Renal cortex interstitium (tissue), 11 donors: ENCODE measurements around the gene VSX2. TPM values are rescaled to one million over a fixed set of nuclear protein-coding genes. Genes with fewer than 3 reads are reported as not detected.

Source experiments
- DNase-seq, 11 donors: peaks; one replicate each; pipeline ENCODE4 v3.0.0-alpha.2; 2013; ENCODE audit warnings: low read depth in 9 of 11, low spot score in 4 of 11; ENCODE audit errors: extremely low read depth in 1 of 11
- polyA plus RNA-seq, 3 donors: library from polyadenylated mRNA; unstranded; fragments of 120-200 nt; gene quantifications; one replicate each; pipeline ENCODE4 v1.2.1, GENCODE V29; 2013; ENCODE audit not compliant: insufficient read length in 3 of 3

VSX2 gene
- polyA plus RNA-seq, 3 donors = 0.06 TPM

GRCh38 chr14:74219277-74220205 lies 19.7 kb upstream of the VSX2 start:
- DNase-seq = no peak

- DNase-seq = no peak
These were observed 18.3 kb upstream of the VSX2 start for GRCh38 chr14:74220991-74221390.

DNA sequence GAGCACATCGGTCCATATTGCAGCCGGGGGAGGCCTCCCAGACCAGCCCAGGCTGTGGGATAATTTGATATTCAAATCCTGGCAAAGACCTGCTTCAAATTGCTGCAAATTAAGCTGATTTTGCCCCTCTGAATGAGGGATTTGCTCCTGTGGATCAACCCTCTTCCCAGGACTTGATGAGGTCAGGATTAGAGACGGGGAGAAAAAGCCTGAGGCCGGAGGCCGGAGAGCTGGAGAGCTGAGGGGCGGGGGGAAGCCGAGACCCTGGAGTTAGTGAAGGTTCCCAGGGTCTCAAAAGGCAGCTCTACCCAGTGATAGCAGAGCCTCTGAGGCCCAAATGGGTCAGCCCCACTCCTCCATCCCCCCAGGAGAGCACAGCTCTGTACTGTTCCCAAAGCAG lies 17.5 kb upstream of the VSX2 start:
- no peak for DNase-seq

GRCh38 chr14:74223016-74223415 lies 16.2 kb upstream of the VSX2 start:
- no peak for DNase-seq

DNA sequence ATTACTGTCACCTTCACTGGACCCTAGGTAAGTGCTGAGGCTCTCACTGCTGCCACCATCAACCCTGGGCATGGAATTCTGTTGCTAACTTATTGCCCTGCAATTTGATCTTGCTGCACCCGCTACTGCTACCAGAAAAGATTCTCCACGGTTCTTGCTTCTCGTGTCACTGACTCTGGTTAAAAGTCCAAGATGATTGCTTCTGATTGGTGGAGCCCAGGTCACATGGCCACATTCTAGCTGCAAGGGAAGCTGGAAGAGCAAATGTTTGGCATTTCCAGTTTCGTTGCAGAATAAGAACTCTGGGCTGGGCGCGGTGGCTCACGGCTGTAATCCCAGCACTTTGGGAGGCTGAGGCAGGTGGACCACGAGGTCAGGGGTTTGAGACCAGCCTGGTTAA lies 7.5 kb upstream of the VSX2 start:
- DNase-seq = no peak

- DNase-seq = no peak
These were observed 4.2 kb upstream of the VSX2 start for GRCh38 chr14:74235017-74235416.

DNA sequence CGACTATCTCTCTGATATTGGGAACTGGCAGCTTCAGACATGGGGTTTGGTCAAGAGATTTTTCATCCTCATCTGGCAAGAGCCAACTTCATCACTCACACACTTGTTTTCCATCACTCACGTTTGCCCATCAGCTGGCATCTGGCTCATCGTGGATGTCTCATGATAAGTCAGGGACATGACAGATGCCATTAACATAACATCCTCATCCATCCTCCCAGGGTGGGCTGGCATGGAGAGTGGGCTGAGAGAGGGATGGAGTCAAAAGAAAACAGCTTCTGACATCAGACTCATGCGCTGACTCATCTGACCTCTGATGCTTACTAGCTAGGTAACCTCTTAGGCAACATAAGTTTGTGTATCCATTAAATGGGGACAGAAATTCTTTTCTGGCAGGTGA lies 1.8 kb upstream of the VSX2 start:
- no peak for DNase-seq

DNA sequence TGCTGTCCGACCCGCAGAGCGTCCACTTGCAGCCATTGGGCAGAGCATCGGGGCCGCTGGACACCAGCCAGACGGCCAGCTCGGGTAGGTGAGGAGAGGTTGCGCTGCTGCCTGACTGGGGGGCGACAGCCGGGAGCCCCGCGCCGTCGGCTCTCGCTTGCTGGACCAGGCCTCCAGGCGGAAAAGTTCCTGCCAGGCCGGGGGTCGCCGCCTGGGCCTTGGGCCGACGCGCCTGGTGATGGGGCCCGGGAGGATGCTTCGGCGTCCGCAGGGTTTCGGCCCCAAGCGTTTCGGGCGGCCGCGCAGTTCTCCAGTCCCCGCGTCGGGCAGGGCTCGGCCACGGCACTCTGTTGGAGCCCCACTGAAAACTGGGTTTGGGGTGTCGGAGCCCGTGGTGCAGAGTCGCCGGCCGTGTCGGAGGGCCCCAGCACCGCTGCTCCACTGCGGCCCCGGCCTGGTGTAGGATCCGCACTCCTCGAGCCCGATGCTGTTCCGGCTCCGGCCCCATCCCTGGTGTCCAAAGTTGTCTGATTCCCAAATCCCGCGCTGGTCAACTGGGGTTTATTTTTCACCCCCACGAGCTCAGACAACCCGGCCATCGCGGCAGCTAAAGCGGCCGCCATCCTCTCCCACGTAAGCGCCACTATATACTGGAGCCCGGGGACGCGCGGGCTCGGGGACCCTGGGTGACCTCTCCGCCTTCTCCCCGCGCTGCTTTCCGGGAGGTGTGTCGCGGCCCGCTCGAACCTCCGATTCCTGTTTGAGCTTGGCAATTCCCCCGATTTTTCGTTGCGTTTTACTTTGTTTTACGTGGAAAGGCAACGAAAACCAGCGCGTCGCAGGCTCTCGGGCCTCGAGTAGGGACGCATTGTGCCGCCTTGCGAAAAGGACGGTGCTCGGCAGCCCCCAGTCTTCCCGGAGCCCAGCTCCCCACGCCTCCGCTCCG lies 872 bp downstream of the VSX2 start:
- no peak for DNase-seq

DNA sequence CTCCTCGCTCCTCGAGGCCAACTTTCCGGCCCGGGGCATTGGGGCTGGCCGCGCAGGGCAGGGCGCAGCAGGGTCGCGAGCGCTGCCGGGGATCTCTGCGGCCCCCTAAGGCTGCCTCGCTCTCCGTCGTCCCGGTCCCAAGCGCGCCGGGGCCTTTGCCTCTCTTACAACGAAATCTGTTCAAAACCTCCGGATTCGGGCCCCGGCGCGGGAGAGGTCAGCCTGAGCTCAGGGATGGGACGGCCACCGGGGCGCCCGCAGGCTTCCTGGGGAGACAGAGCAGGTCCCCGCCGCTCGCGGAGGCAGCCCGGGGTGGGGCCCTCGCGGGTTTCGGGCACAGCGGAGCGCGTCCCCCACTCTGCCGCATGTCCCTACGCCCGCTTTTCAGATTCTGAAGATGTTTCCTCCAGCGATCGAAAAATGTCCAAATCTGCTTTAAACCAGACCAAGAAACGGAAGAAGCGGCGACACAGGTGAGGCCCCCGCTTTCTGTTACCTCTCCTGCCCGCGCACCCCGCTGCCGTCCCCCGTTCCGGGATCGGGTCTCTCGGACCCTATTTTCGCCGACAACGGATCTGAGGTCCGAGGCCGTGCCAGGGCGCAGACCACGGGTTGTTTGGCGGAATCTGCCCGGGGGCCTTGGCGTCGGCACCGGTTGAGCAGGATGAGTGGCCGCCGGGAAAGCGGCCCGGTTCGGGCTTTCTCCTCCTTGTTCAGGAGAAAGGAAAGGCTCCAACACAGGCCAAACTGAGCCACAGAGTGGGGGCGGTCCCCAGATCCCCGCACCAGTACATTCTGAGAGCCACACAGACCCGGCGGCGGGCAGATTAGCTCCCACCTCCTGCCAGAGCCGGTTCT lies 1.8 kb downstream of the VSX2 start:
- DNase-seq = no peak

DNA sequence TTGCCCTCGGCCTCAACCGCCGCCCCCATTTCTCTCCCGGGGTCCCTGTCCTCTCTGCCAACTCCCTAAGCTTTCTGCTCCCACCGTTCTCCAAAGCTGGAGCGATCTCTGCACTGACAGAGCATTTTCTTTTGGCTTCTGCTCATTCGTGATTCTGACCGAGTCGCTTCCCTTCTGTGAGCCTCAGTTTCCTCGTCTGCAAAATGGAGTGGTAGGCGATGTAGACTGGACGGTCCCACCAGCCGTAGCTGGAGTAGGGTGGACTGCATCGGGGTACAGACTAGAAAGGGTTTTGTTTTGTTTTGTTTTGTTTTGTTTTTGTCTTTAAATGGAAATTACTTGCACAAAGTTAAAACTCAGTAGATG lies 2.4 kb downstream of the VSX2 start:
- no peak for DNase-seq

DNA sequence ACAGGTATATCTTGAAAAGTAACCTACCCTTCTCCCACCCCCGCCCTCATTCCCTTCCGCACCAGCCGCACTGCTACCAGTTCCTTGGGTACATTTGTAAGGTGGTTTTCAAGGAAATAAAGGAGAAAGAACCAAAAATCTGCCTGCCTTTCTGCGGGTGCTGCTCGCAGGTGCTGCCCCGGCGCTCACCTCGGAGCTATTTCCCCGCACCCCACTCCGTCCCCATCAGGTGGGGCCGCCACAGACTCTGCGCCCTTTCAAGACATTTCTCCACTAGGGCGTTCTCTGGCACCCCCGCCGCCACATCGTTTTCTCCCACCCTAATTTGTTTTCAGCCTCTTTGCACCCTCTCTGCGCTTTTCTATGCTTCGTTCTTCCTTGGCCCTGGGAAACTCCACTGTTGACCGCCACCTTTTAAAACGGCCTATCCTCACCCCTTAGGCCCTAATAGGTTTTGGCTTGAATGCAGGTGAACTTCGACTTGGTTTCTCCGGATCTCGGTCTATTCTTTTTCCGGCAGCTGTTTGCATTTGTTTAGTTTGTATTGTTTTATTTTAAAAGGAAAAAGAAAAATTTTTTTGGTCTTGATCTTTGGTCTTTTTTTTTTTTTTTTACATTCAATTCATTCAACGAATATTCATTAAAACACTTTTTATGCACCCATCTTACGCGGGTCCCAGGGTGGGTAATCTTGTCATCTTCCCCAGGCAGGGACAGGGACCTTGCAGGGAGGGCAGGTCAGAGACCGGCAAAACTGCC lies 3.0 kb downstream of the VSX2 start:
- no peak for DNase-seq

- no peak for DNase-seq
These were observed 3.5 kb downstream of the VSX2 start for GRCh38 chr14:74242780-74243042.

DNA sequence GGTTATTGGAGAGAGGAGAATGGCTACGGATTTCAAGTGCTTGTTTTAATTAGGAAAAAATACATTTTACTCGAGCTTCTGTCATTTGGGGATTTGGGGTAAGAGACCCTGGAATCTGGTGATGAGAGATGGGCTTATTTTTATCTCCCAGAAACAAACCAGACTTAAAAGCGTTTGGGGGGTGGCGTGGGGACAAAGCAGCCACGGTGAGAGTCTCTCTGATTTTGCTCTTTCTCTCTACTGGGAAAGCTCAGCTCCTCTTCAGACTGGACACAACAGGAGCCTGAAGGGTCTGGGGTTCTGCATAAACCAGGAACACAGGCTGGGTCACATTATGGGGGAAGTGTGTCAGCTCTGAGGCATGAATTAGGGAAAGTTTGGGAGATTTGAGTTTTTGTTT lies 3.8 kb downstream of the VSX2 start:
- DNase-seq = no peak

DNA sequence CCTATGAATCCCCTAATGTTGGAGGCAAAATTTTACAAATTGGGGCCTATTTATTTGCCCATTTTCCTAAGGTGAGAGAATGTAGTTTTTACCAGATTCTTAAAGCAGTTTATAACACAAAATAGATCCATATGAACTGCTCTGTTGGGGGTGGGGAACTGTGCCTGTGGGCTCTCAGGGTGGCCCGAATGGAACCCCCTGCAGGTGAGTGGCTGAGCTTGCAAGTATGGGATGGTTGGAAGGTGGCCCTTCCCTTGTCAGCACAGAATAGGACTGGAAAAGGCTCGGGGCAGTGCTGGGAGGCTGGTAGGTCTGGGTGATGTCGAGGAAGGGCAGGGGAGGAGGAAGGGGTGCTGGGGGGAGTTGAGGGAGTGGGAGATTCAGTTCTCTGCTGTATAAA lies 4.9 kb downstream of the VSX2 start:
- DNase-seq = no peak

DNA sequence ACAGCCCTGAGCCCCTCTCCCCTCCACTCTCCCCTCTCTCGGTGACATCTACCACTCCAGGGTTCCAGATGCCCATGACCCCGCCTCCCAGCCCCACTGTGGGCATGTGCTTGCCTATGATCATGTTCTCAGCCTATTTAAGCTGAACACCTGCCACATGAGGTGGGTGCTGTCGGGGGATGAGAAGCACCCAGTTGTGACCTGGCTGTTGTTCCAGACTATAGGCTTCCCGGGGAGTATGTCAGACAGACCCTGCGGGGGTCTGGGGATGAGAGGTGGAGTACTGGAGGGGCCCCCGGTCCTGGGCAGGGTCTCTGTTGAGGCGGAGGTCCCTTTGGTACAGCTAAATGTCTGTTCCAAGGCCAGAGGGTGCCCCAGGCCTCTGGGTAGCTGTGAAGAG lies 6.0 kb downstream of the VSX2 start:
- DNase-seq = no peak

- DNase-seq = no peak
These were observed 7.3 kb downstream of the VSX2 start for GRCh38 chr14:74246542-74246941.

DNA sequence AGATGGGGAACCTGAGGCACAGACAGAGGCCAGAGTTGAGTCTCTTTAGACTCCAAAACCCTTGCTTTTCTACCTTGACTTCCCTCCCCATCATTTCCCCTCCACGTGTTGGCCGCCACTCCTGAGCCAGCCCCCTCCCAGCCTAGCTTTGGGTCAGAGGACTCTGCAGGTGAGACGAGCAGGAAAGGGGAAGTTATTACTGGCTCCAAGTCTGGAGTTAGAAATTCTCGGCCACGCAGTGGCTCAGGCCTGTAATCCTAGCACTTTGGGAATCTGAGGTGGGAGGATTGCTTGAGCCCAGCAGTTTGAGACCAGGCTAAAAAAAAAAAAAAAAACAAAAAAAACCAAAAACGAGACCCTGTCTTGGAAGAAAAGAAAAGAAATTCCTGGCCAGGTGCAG lies 8.8 kb downstream of the VSX2 start:
- no peak for DNase-seq

- DNase-seq = no peak
These were observed 10.5 kb downstream of the VSX2 start for GRCh38 chr14:74249433-74250375.
